ENCODE measurements around the gene GNG4.
"Not testable (repeated sequence)": the region's sequence is repeated elsewhere in the genome, so short reads cannot be mapped to it uniquely, and the experiment has no call there.

The GNG4 gene

DNA sequence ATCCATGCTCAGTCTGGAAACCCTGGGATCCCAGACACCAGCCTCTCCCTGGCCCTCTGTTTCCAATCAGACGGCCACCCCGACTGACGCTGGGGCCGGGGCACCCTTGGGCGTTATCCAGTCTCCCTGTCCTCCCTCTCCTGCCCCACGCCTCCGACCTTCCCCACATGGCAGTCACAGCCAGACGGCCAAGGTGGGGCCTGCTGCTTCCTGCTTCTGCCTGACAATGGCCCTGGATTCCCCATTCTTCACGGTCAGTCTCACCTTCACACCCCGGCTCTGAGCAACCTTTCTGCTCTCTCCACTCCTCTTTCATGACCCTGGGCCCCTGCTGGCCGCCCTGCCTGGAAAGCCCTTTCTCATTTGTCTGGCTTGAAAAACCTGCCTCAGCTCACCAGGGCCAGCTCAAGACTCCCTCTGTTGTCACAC is 6.6 kb downstream of the GNG4 start:
- peaks cover 44% of the 10 kb centered on the region for H3K4me1 Mint-ChIP-seq (ENCODE audit: low read depth)
- H3K27me3 Mint-ChIP-seq (ENCODE audit: low read depth) = peaks cover 31% of the 10 kb centered on the region
- H3K9me3 Mint-ChIP-seq = no peaks in the 10 kb centered on the region
- H3K27ac Mint-ChIP-seq = peak overlapping the region; percentile 96
- H3K36me3 Mint-ChIP-seq (ENCODE audit: low read depth) = no peaks in the 10 kb centered on the region
- peak overlapping the region; percentile 33 for H3K4me3 Mint-ChIP-seq

DNA sequence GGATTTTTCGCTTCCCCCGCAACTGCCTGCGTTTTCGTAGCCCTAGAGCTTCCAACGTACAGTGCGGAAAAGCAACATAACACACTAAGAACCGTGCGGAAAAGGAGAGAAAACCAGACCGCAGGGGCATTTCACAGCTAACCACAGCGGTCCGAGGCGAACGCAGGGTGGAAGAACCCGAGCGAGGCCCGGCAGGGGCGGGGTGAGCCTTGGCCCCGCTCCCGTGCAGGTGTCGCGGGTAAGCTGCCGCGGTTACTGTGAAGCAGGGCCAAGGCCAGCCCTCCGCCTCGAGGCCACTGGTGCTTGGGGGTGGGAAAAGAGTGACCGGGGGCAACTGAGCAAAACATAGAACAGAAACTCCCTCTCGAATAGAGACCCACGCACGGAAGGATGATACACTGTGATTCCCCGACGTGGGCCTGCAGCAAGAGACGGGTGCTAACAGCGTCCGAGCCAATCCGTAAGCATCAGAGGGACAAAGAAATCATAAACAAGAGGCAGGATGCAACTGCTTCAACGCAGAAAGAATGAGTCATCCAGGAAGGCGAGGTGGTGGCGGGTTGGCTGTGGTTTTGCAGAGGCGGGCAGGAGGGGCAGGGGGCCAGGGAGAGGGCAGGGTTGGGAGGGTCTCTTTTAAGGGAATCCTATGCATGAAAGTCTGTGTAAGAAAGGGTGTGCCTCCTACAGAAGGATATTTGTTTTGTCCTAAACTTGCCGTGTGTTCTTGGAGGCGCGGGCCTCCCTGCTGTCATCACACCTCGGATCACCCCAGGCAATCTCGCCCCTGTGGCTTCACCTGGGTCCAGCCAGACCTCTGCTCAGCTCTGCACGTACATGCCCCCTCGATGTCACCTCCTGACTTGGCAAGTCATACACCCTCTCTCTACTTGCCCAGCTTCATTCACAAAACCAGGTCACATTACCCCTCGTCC is 7.3 kb downstream of the GNG4 start:
- peaks cover 24% of the 10 kb centered on the region for H3K27me3 Mint-ChIP-seq (ENCODE audit: low read depth)
- peaks cover 43% of the 10 kb centered on the region for H3K4me1 Mint-ChIP-seq (ENCODE audit: low read depth)
- no peaks in the 10 kb centered on the region for H3K9me3 Mint-ChIP-seq
- H3K36me3 Mint-ChIP-seq (ENCODE audit: low read depth) = no peaks in the 10 kb centered on the region
- H3K4me3 Mint-ChIP-seq = peak overlapping the region; percentile 78
- peak overlapping the region; percentile 96 for H3K27ac Mint-ChIP-seq

DNA sequence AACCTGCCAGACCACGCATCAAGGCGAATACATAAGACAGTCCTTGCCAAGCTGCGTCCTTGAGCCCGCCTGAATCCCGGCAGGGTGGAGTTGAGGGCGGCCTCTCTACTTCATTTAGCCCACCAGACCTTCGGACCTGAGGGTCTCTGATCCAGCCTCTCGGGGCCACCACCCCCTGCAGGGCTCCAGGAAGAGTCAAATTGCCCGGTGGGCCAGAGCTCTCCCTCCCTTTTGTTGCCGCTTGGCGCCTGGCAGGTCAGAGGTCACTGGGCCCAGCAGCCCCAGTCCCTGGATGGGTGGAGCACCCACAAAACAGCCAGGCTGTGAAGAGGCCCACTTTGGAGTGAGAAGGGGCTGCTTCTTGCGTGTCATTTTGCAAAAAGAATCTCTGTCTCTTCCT is 9.0 kb downstream of the GNG4 start:
- H3K27ac Mint-ChIP-seq = no peak overlapping the region
- H3K27me3 Mint-ChIP-seq (ENCODE audit: low read depth) = peaks cover 9% of the 10 kb centered on the region
- H3K4me3 Mint-ChIP-seq = no peak overlapping the region
- peaks cover 38% of the 10 kb centered on the region for H3K4me1 Mint-ChIP-seq (ENCODE audit: low read depth)
- no peaks in the 10 kb centered on the region for H3K36me3 Mint-ChIP-seq (ENCODE audit: low read depth)
- H3K9me3 Mint-ChIP-seq = no peaks in the 10 kb centered on the region

DNA sequence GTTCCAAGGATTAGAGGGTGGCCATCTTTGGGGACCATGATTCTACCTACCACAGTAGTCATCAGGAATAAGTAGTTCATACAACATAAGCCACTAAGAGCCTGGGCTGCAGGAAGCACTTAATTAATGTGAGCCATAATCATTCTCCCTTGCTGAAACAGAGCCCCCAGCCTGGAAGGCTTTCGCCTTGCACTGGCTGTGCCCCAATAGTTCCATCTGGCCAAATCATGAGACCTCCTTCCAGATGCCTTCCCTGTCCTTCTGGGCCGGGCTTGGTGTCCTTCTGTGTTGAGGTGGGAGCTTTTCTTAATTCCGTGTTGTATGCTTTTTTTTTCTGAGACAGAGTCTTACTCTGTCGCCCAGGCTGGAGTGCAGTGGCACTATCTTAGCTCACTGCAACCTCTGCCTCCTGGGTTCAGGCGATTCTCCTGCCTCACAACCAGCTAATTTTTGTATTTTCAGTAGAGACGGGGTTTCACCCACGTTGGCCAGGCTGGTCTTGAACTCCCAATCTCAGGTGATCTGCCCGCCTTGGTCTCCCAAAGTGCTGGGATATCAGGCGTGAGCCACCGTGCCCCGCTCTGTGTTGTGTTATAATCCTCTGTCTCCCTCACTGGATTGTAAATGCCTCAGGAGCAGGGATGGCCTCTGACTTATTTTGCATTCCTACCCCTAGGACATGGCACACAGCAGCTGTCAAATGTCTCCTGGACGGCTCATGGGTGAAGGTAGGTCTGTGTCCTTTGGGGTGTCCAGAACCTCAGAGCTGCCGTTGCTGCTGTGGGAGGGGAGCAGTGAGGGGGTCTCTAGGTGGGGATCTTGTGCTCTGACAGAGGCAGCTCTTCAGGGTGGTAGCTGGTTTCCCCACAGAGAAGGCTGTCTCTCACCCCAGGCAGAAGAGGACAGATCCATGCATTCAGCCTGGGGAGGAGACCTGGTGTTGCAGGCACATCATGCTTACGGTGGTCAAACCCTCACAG is 10.1 kb downstream of the GNG4 start:
- Mint-ChIP-seq H3K9me3 (no peaks in the 10 kb centered on the region), H3K27me3 (ENCODE audit: low read depth) (peaks cover 3% of the 10 kb centered on the region), H3K27ac (no peak overlapping the region), H3K4me3 (no peak overlapping the region), H3K4me1 (ENCODE audit: low read depth) (peaks cover 36% of the 10 kb centered on the region), H3K36me3 (ENCODE audit: low read depth) (no peaks in the 10 kb centered on the region)

DNA sequence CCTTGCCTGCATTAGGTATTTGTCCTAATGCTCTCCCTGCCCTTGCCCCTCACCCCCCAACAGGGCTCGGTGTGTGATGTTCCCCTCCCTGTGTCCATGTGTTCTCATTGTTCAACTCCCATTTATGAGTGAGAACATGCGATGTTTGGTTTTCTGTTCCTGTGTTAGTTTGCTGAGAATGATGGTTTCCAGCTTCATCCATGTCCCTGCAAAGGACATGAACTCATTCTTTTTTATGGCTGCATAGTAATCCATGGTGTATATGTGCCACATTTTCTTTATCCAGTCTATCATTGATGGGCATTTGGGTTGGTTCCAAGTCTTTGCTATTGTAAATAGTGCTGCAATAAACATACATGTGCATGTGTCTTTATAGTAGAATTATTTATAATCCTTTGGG is 11.0 kb downstream of the GNG4 start:
- H3K27me3 Mint-ChIP-seq (ENCODE audit: low read depth); H3K4me3 Mint-ChIP-seq: not testable (repeated sequence)

DNA sequence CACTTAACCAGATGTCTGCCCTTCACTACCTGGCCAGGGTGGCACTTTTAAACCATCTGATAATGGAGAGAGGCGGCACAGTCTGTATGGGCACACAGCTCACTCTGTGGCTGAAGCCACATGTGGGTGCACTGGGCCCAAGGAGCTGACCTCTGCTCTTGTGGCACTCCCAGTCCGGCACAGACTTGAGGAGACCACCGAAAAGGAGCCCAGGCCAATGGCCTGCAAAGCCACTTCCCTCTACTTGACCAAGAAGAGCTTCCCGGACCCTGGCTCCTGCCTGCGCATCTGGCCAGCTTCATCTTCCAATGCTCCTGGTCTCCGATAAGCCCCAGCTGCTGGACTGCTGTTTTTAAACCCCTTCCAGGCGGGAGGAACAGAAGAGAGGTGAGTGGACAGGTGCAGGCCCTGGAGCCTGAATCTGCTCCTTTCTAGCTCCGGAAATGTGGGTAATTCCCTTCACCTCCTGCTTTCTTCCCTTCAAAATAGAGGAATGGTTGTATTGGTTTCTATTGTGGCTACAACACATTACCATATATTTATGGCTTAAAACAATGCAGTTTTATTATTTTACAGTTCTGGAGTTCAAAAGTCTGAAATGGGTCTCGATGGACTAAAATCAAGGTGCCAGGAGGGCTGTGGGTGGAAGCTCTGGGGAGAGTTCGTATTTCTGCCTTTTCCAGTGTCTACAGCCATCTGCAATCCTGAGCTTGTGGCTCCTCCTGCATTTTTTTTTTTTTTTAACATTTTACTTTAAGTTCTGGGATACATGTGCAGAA is 11.6 kb downstream of the GNG4 start:
- Mint-ChIP-seq H3K9me3 (no peaks in the 10 kb centered on the region), H3K4me1 (ENCODE audit: low read depth) (peaks cover 28% of the 10 kb centered on the region), H3K27me3 (ENCODE audit: low read depth) (no peaks in the 10 kb centered on the region), H3K27ac (no peak overlapping the region), H3K4me3 (no peak overlapping the region), H3K36me3 (ENCODE audit: low read depth) (no peaks in the 10 kb centered on the region)

More for the DNA sequence above, 11.0 kb downstream of the GNG4 start:
- not testable (repeated sequence) for H3K27ac Mint-ChIP-seq; H3K9me3 Mint-ChIP-seq; H3K36me3 Mint-ChIP-seq (ENCODE audit: low read depth)
- H3K4me1 Mint-ChIP-seq (ENCODE audit: low read depth) = peaks cover 32% of the 10 kb centered on the region

DNA sequence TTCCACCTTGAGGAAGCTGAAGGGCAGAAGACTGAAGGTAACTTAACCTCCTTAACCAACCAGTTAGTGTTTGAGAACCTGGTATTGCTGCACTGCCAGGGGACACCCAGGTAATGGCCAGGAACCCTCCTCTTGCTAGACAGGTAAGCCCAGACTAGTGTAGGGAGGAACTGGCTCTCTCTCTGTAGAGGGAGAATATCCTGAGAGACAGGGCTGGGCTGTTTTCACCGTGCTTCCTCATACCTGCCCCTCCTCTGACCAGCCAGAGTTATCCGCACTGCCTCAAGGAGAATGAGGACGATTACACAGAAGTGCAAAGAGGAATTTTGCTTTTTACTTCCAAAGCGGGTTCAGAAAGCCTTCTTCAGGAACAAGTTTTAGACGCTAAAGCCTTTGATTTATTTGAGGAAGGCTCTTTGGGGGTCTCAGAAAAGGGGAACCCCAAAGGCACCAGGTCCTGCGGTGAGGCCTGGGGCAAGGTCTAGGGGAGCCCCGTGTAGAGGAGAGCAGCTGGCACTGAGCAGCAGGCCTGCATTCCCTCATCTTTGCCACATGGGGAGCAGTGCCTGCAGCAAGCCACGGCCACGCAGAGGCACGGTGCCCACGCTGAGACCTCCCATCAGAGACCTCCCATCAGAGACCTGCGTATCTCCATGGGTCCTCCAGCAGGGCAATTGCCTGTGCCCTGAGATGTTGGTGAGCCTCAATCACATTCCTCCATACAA is 13.5 kb downstream of the GNG4 start:
- peaks cover 21% of the 10 kb centered on the region for H3K4me1 Mint-ChIP-seq (ENCODE audit: low read depth)
- H3K27me3 Mint-ChIP-seq (ENCODE audit: low read depth) = no peaks in the 10 kb centered on the region
- H3K4me3 Mint-ChIP-seq = no peak overlapping the region
- peaks cover 2% of the 10 kb centered on the region for H3K36me3 Mint-ChIP-seq (ENCODE audit: low read depth)
- no peak overlapping the region for H3K27ac Mint-ChIP-seq
- no peaks in the 10 kb centered on the region for H3K9me3 Mint-ChIP-seq

DNA sequence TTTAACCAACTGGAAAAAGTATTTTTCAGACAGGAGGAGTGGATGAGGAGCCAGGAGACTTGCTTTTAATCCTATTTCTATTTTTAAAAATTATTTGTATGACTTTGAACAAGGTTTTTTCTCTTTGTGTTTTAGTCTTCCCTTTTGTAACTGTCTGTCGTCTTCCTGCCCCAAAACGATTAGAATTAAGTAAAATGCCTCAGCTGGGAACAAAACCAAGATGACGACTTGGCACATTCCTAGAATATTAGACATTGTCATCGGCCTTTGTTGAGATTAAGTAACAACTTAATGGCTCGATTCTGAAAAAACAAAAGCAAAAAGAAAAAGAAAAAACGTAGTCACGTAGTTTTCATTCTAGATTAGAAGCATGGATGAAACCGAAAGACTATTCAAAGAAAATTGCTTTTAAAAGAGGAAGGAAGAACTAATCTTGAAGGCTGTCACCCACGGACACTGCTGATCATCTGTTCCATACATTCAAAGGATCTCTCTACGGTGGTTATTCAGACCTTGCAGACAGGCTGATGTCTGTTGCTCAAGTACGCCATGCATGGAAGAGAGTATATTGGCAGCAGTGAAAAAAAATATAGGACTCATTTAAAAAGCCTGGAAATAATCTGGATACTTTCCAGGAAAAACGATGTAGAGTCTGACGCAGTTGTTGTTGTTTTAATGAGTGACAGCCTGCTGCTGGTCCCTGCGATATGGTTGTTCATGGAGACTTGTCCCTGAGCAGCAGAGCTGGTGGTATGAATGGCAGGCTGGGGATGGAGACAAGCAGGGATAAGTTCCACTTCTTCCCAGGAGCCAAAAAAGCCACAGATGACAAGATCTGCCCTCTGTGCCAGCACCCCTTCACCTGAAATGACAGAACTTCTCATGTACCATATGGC is 16.8 kb downstream of the GNG4 start:
- no peaks in the 10 kb centered on the region for H3K9me3 Mint-ChIP-seq
- H3K36me3 Mint-ChIP-seq (ENCODE audit: low read depth) = peaks cover 6% of the 10 kb centered on the region
- H3K27ac Mint-ChIP-seq = peak overlapping the region; percentile 54
- peaks cover 8% of the 10 kb centered on the region for H3K27me3 Mint-ChIP-seq (ENCODE audit: low read depth)
- H3K4me1 Mint-ChIP-seq (ENCODE audit: low read depth) = peaks cover 12% of the 10 kb centered on the region
- peak overlapping the region; percentile 32 for H3K4me3 Mint-ChIP-seq

DNA sequence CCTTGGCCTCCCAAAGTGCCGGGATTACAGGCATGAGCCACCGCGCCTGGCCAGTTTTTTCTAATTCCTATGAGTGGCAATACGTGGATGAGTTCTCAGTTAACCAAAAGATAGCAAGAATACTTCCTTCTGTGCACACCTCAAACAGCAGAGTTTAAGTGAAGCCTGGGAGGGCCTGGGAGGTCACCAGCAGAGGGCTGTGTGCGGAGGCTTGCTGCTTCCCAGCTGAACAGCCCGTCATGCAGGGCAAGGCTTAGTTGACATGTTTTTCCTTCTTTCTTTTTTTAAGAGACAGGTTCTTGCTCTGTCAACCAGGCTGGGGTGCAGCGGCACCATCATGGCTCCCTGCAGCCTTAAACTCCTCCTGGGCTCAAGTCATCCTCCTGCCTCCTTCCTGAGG is 17.8 kb downstream of the GNG4 start:
- H3K4me1 Mint-ChIP-seq (ENCODE audit: low read depth) = peaks cover 12% of the 10 kb centered on the region
- H3K9me3 Mint-ChIP-seq = no peaks in the 10 kb centered on the region
- peaks cover 6% of the 10 kb centered on the region for H3K36me3 Mint-ChIP-seq (ENCODE audit: low read depth)
- no peak overlapping the region for H3K4me3 Mint-ChIP-seq
- H3K27me3 Mint-ChIP-seq (ENCODE audit: low read depth) = peaks cover 8% of the 10 kb centered on the region
- no peak overlapping the region for H3K27ac Mint-ChIP-seq

DNA sequence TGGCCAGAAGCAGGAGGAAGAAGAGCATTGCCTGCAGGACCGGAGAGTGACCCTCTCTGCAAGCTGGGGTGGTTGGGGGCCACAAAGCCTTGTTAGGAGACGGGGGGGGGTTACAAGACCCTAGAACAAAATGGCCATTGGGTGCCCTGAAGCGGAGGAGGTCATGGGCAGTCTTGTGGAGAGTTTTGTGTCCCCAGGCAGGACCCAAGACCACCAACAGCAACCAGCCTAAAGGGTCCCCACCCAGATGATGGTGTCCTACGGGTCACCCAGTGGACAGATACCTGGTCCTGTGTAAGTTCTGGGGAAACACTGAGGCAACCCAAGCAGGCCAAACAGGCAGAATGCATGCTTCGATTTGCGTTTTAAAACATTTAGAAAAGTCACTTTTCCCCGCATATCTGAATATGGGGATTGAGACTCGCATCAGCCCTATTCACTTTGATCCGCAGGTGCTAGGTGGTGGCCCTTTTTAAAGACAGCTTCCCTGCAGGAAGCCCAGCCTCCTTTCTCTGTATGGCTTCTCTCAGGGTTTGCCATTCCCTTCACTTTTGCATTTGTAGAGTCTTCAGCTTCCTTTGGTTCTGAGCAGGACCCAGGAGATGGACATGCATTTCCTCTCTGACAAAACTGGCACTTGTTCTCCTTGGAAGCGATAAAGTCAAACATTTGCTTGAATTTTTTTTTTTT is 21.1 kb downstream of the GNG4 start:
- Mint-ChIP-seq H3K27me3 (ENCODE audit: low read depth) (peaks cover 27% of the 10 kb centered on the region), H3K27ac (no peak overlapping the region), H3K4me3 (no peak overlapping the region), H3K36me3 (ENCODE audit: low read depth) (peaks cover 6% of the 10 kb centered on the region), H3K4me1 (ENCODE audit: low read depth) (peaks cover 31% of the 10 kb centered on the region), H3K9me3 (no peaks in the 10 kb centered on the region)

DNA sequence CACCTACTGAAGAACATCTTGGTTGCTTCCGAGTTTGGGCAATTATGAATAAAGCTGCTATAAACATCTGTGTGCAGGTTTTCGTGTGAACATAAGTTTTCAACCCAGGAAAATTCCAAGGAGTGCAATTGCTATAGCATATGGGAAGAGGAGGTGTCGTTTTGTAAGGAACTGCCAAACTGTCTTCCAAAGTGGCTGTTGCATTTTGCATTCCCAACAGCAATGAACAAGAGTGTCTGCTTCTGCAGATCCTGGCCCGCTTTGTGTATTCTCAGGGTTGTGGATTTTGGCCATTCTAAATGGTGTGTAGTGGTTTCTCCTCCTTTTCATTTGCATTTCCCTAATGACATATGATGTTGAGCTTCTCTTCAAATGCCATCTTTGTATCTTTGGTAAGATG is 23.8 kb downstream of the GNG4 start:
- Mint-ChIP-seq H3K27ac (no peak overlapping the region), H3K4me1 (ENCODE audit: low read depth) (peaks cover 23% of the 10 kb centered on the region), H3K27me3 (ENCODE audit: low read depth) (peaks cover 28% of the 10 kb centered on the region), H3K36me3 (ENCODE audit: low read depth) (peaks cover 4% of the 10 kb centered on the region), H3K4me3 (no peak overlapping the region), H3K9me3 (no peaks in the 10 kb centered on the region)

DNA sequence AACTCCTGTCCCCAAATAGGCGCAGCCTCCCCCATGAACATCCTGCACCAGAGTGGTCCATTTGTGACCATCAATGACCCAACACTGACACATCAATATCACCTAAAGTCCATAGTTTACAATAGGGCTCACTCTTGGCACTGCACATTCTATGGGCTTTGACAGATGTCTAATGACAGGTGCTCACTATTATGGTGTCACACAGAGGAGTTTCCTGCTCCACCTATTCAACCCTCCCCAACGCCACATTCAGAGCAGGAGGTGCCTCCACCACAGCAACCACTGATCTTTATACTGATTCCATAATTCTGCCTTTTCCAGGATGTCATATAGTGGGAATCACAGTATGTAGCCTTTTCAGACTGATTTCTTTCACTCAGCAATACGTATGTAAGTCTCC is 24.2 kb downstream of the GNG4 start:
- Mint-ChIP-seq H3K27me3 (ENCODE audit: low read depth) (peaks cover 28% of the 10 kb centered on the region), H3K9me3 (no peaks in the 10 kb centered on the region)

More for the DNA sequence above, 24.2 kb downstream of the GNG4 start:
- Mint-ChIP-seq H3K4me3 (no peak overlapping the region), H3K4me1 (ENCODE audit: low read depth) (peaks cover 23% of the 10 kb centered on the region), H3K27ac (no peak overlapping the region), H3K36me3 (ENCODE audit: low read depth) (peaks cover 4% of the 10 kb centered on the region)

Measured in T-helper 1 cell treated with Interleukin-12 subunit alpha and Interleukin-12 subunit beta and Interleukin-4 antibody, amounts not matched to agents 30 μg/mL and 1 μg/mL, for 36 hours (primary cell).